ENCODE results near the gene CXXC1.
"Not testable (repeated sequence)": the region's sequence is repeated elsewhere in the genome, so short reads cannot be mapped to it uniquely, and the experiment has no call there.

The CXXC1 gene

GRCh38 chr18:50287441-50288347 lies at the start of gene CXXC1:
Gene CXXC1 (minus strand): TSS chr18:50287692. CDS start chr18:50287589, 103 bp downstream.
- FAIRE-seq: peak; percentile 98

- FAIRE-seq: no peak
Observed at GRCh38 chr18:50334546-50335152, 47.2 kb upstream of the CXXC1 start.

- FAIRE-seq: no peak
Observed at GRCh38 chr18:50331691-50332090, 44.2 kb upstream of the CXXC1 start.

- FAIRE-seq: no peak
Observed at GRCh38 chr18:50330176-50330575, 42.7 kb upstream of the CXXC1 start.

- no peak for FAIRE-seq
Observed at GRCh38 chr18:50327983-50328382, 40.5 kb upstream of the CXXC1 start.

- FAIRE-seq: no peak
Observed at GRCh38 chr18:50320719-50321118, 33.2 kb upstream of the CXXC1 start.

GRCh38 chr18:50315100-50315871 lies 27.8 kb upstream of the CXXC1 start:
- FAIRE-seq: no peak

GRCh38 chr18:50313873-50314460 lies 26.5 kb upstream of the CXXC1 start:
- FAIRE-seq: no peak

GRCh38 chr18:50313031-50313607 lies 25.6 kb upstream of the CXXC1 start:
- no peak for FAIRE-seq

- FAIRE-seq: no peak
Observed at GRCh38 chr18:50312296-50313030, 25.0 kb upstream of the CXXC1 start.

GRCh38 chr18:50311650-50312049 lies 24.2 kb upstream of the CXXC1 start:
- no peak for FAIRE-seq

- no peak for FAIRE-seq
Observed at GRCh38 chr18:50310080-50310479, 22.6 kb upstream of the CXXC1 start.

GRCh38 chr18:50308851-50309250 lies 21.4 kb upstream of the CXXC1 start:
- not testable (repeated sequence) for FAIRE-seq

GRCh38 chr18:50307738-50308470 lies 20.4 kb upstream of the CXXC1 start:
- FAIRE-seq: no peak

- FAIRE-seq: no peak
Observed at GRCh38 chr18:50307400-50307737, 19.9 kb upstream of the CXXC1 start.

GRCh38 chr18:50306944-50307343 lies 19.5 kb upstream of the CXXC1 start:
- FAIRE-seq: no peak

- FAIRE-seq: no peak
Observed at GRCh38 chr18:50301074-50301473, 13.6 kb upstream of the CXXC1 start.

GRCh38 chr18:50299626-50300388 lies 12.3 kb upstream of the CXXC1 start:
- no peak for FAIRE-seq

- no peak for FAIRE-seq
Observed at GRCh38 chr18:50298443-50299284, 11.2 kb upstream of the CXXC1 start.

Data from G401.6 (cell line).